WTC11 (cell line): ENCODE measurements around the gene PAXIP1.

Experiments
- ATF1 ChIP-seq: sonication (generic); formaldehyde crosslinking; IDR thresholded peaks from 2 replicates; pipeline ENCODE4 v1.8.1; 2023; ENCODE audit warnings: mild to moderate bottlenecking, moderate library complexity, missing genetic modification reagents
- NR1H2 ChIP-seq: sonication (generic); formaldehyde crosslinking; IDR thresholded peaks from 2 replicates; pipeline ENCODE4 v1.9.0; 2021; ENCODE audit warnings: mild to moderate bottlenecking, moderate library complexity, missing genetic modification reagents
- SMAD3 ChIP-seq: sonication (generic); formaldehyde crosslinking; IDR thresholded peaks from 2 replicates; pipeline ENCODE4 v1.8.0; 2022; ENCODE audit warnings: missing genetic modification reagents, mild to moderate bottlenecking, borderline replicate concordance
- SP1 ChIP-seq: sonication (generic); formaldehyde crosslinking; conservative IDR thresholded peaks from 2 replicates; pipeline ENCODE4 v1.8.1; 2022; ENCODE audit warnings: missing genetic modification reagents
- TF ChIP-seq, protein P1 (sequence below): fragments of 200-600 bp; IDR thresholded peaks from 2 replicates; pipeline ENCODE4 v1.8.0; 2022; ENCODE audit warnings: antibody characterized with exemption
- TF ChIP-seq, protein P2 (sequence below): sonication (generic); formaldehyde crosslinking; IDR thresholded peaks from 2 replicates; pipeline ENCODE4 v1.8.0; 2023; ENCODE audit warnings: missing genetic modification reagents, mild to moderate bottlenecking, borderline replicate concordance

DNA sequence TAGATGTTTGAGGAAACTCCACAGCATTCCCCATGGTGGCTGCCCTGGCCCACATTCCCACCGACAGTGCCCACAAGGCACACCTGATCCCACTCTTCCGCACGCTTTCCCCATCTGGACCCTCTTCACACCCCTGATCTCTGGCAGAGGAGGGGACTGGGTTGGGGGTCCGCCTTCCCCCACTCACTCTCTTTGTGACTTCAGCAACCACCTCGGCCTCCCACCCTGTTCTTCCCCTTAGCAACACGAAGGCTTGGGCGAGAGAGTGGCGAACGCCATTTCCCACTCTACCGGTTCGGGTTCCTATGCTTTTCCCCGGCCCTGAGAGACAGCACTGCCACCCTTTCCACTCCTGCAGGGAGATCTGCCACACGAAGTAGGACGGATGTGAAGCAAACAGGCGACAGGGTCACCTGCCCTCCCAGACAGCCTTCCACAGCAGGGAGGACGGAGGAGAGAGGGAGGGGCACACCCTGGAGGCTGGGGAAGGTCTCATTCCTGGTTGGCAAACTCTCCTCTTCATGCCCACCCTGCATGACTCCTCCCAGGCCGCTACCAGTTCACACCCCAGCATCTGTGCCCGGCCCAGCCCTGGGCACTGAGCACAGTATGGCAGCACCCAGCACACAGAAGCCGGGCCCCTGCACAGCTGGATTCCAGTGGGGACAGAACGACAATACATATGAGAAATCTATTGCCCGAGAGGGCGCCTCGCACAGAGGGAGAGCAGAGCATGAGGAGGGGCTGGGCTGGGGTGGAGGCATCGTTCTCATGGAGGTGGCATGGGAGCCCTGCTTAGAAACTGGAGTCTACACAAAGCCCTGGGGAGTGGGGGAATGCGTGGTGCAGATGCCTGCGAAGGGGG, 93.5 kb downstream of the PAXIP1 start:
- TF ChIP-seq ATF1 (CRISPR knock-in tag) (no peak), NR1H2 (CRISPR knock-in tag) (no peak), SMAD3 (CRISPR knock-in tag) (no peak), SP1 (no peak)
- TF ChIP-seq, protein P1, sequence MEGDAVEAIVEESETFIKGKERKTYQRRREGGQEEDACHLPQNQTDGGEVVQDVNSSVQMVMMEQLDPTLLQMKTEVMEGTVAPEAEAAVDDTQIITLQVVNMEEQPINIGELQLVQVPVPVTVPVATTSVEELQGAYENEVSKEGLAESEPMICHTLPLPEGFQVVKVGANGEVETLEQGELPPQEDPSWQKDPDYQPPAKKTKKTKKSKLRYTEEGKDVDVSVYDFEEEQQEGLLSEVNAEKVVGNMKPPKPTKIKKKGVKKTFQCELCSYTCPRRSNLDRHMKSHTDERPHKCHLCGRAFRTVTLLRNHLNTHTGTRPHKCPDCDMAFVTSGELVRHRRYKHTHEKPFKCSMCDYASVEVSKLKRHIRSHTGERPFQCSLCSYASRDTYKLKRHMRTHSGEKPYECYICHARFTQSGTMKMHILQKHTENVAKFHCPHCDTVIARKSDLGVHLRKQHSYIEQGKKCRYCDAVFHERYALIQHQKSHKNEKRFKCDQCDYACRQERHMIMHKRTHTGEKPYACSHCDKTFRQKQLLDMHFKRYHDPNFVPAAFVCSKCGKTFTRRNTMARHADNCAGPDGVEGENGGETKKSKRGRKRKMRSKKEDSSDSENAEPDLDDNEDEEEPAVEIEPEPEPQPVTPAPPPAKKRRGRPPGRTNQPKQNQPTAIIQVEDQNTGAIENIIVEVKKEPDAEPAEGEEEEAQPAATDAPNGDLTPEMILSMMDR, result no peak
- TF ChIP-seq, protein P2, sequence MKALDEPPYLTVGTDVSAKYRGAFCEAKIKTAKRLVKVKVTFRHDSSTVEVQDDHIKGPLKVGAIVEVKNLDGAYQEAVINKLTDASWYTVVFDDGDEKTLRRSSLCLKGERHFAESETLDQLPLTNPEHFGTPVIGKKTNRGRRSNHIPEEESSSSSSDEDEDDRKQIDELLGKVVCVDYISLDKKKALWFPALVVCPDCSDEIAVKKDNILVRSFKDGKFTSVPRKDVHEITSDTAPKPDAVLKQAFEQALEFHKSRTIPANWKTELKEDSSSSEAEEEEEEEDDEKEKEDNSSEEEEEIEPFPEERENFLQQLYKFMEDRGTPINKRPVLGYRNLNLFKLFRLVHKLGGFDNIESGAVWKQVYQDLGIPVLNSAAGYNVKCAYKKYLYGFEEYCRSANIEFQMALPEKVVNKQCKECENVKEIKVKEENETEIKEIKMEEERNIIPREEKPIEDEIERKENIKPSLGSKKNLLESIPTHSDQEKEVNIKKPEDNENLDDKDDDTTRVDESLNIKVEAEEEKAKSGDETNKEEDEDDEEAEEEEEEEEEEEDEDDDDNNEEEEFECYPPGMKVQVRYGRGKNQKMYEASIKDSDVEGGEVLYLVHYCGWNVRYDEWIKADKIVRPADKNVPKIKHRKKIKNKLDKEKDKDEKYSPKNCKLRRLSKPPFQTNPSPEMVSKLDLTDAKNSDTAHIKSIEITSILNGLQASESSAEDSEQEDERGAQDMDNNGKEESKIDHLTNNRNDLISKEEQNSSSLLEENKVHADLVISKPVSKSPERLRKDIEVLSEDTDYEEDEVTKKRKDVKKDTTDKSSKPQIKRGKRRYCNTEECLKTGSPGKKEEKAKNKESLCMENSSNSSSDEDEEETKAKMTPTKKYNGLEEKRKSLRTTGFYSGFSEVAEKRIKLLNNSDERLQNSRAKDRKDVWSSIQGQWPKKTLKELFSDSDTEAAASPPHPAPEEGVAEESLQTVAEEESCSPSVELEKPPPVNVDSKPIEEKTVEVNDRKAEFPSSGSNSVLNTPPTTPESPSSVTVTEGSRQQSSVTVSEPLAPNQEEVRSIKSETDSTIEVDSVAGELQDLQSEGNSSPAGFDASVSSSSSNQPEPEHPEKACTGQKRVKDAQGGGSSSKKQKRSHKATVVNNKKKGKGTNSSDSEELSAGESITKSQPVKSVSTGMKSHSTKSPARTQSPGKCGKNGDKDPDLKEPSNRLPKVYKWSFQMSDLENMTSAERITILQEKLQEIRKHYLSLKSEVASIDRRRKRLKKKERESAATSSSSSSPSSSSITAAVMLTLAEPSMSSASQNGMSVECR (CRISPR knock-in tag), result no peak
